Peyer's patch (tissue), 4 donors: ENCODE data around the gene KIAA1210. TPM values are rescaled to one million over a fixed set of nuclear protein-coding genes. Genes with fewer than 3 reads are reported as not detected.

ENCODE experiments used
- DNase-seq, 3 donors: peaks; one replicate each; pipeline ENCODE4 v3.0.0-alpha.2; 2017 to 2019
- H3K27ac ChIP-seq, 4 donors: fragments of 200-600 bp; sonication (generic); one replicate each; pipeline ENCODE4 v1.5.1; 2016 to 2019
- H3K27me3 ChIP-seq, 2 donors: fragments of 200-600 bp; sonication (generic); one replicate each; pipeline ENCODE4 v1.5.1; 2019
- H3K36me3 ChIP-seq, 3 donors: fragments of 200-600 bp; sonication (generic); one replicate each; pipeline ENCODE4 v1.5.1; 2016 to 2019
- H3K4me1 ChIP-seq, 4 donors: fragments of 200-600 bp; sonication (generic); one replicate each; pipeline ENCODE4 v1.5.1; 2016 to 2019
- H3K4me3 ChIP-seq, 4 donors: fragments of 200-600 bp; sonication (generic); 1 replicate in 3 of 4; 2 replicates in 1 of 4; pipeline ENCODE4 v1.5.1; 2016 to 2019; ENCODE audit warnings: mild to moderate bottlenecking in 1 of 4
- H3K9me3 ChIP-seq, 4 donors: fragments of 200-600 bp; sonication (generic); one replicate each; pipeline ENCODE4 v1.5.1; 2016 to 2019; ENCODE audit warnings: mild to moderate bottlenecking in 1 of 4
- CTCF ChIP-seq, 6 experiments: fragments of 450-650 bp in 4 of 6; fragments of 200-600 bp in 2 of 6; sonication (generic) in 1 of 6; IDR thresholded peaks; one replicate each; pipeline ENCODE4 v1.5.1; 2017 to 2019; ENCODE audit warnings: antibody characterized with exemption in 6 of 6, mild to moderate bottlenecking in 3 of 6, moderate library complexity in 1 of 6
- POLR2A ChIP-seq, 2 donors: fragments of 450-650 bp; IDR thresholded peaks; one replicate each; pipeline ENCODE4 v1.5.1; 2017; ENCODE audit warnings: antibody characterized with exemption in 2 of 2, mild to moderate bottlenecking in 2 of 2, moderate library complexity in 2 of 2
- total RNA-seq, 4 donors: library from RNA; depleted of rRNA; stranded (reverse); fragments of >200 nt; gene quantifications; one replicate each; pipeline ENCODE4 v1.1.0, GENCODE V29; 2016

The KIAA1210 gene
- total RNA-seq, 4 donors from 2014 or later: not detected

DNA sequence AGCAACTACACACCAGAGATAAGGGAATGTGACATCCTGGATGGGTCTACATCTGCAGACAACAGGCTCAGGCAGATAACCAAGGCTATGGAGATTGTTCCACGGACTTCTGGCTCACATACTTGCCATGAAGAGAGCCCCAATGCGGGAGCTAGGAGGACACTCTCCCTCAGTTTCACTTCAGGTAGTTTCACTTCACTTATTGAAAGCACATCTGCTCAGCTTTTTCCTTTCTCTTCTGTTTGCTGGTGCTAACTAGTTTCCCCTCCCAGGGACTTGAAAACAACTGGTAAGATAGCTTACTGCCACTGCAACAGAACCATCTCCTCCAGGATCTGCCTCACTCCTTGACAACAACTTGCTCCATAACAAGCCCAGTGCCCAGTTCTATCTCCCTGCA lies 56.2 kb downstream of the KIAA1210 start:
- DNase-seq: no peak
- Histone ChIP-seq H3K4me1 (no peaks in the 10 kb centered on the region), H3K9me3 (no peaks in the 10 kb centered on the region), H3K4me3 (no peak overlapping the region), H3K36me3 (no peaks in the 10 kb centered on the region), H3K27me3 (no peaks in the 10 kb centered on the region), H3K27ac (no peak overlapping the region)
- TF ChIP-seq CTCF (IDR thresholded peaks at IDR 0.05) (no peak), POLR2A (IDR thresholded peaks at IDR 0.05) (no peak)

- no peak for DNase-seq
- Histone ChIP-seq H3K36me3 (no peaks in the 10 kb centered on the region), H3K27me3 (no peaks in the 10 kb centered on the region), H3K27ac (no peak overlapping the region), H3K9me3 (no peaks in the 10 kb centered on the region), H3K4me1 (no peaks in the 10 kb centered on the region), H3K4me3 (no peak overlapping the region)
- TF ChIP-seq CTCF (IDR thresholded peaks at IDR 0.05) (no peak), POLR2A (IDR thresholded peaks at IDR 0.05) (no peak)
Measured at GRCh38 chrX:119069762-119070161, 57.9 kb downstream of the KIAA1210 start.

- Histone ChIP-seq H3K4me3 (no peak overlapping the region), H3K27ac (no peak overlapping the region), H3K9me3 (no peaks in the 10 kb centered on the region), H3K27me3 (no peaks in the 10 kb centered on the region), H3K4me1 (no peaks in the 10 kb centered on the region), H3K36me3 (no peaks in the 10 kb centered on the region)
- TF ChIP-seq POLR2A (IDR thresholded peaks at IDR 0.05) (no peak), CTCF (IDR thresholded peaks at IDR 0.05) (no peak)
- DNase-seq: no peak
Measured at GRCh38 chrX:119069128-119069527, 58.5 kb downstream of the KIAA1210 start.

DNA sequence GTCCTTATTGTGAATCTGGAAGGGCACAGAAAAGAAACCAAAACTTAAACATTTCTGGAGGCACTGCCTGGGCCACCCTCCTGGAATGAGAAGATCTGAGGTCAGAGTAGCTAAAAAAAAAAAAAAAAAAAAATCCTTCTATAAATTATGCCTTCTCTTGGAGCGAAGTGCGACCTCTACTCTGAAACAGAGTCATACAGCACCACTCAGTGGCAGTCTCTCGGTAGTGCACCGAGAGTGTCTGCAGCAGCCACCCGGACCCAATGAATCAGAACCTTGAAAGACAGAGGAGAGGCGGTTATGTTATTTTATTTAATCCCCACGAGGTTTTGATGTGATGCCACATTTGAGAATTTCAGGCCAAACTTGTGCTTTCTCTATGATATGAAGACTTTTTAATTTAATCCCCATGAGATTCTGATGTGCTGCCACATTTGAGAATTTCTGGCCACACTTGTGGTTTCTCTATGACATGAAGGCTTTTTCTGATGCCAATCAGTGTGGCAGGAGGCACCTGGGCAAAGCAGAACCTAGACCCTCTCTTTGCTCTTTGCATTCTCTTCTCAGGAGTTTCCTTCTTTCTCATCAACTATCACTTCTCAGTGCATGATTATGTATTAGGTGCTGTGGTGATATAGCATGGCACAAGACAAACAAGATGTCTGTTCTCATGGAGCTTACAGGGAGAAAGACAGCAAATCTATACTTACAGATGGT lies 60.4 kb downstream of the KIAA1210 start:
- Histone ChIP-seq H3K4me3 (no peak overlapping the region), H3K27me3 (no peaks in the 10 kb centered on the region), H3K4me1 (no peaks in the 10 kb centered on the region), H3K36me3 (no peaks in the 10 kb centered on the region), H3K27ac (no peak overlapping the region), H3K9me3 (no peaks in the 10 kb centered on the region)
- no peak for TF ChIP-seq POLR2A (IDR thresholded peaks at IDR 0.05)
- TF ChIP-seq CTCF (IDR thresholded peaks at IDR 0.05): peak in 5 of 6 experiments; percentile 18 to 67 (median 59)
- peak; percentile 37 to 72 (median 51) for DNase-seq

GRCh38 chrX:119063428-119063827 lies 64.2 kb downstream of the KIAA1210 start:
- no peak overlapping the region for H3K27ac ChIP-seq
- no peaks in the 10 kb centered on the region for H3K27me3 ChIP-seq
- H3K4me1 ChIP-seq: no peaks in the 10 kb centered on the region
- no peaks in the 10 kb centered on the region for H3K36me3 ChIP-seq
- no peaks in the 10 kb centered on the region for H3K9me3 ChIP-seq
- no peak for DNase-seq
- H3K4me3 ChIP-seq: no peak overlapping the region
- TF ChIP-seq CTCF (IDR thresholded peaks at IDR 0.05): no peak
- TF ChIP-seq POLR2A (IDR thresholded peaks at IDR 0.05): no peak
